HK-2 (cell line): Measurements from ENCODE around the gene UBR4.
A peak's percentile ranks its signal among the peaks of the same experiment; 100 is the strongest.
"Not testable (repeated sequence)": the region's sequence is repeated elsewhere in the genome, so short reads cannot be mapped to it uniquely, and the experiment has no call there.

Experiments used
- DNase-seq: peaks from one replicate; pipeline ENCODE4 v3.0.0-alpha.2; 2018; ENCODE audit not compliant: unreplicated experiment

The UBR4 gene

DNA sequence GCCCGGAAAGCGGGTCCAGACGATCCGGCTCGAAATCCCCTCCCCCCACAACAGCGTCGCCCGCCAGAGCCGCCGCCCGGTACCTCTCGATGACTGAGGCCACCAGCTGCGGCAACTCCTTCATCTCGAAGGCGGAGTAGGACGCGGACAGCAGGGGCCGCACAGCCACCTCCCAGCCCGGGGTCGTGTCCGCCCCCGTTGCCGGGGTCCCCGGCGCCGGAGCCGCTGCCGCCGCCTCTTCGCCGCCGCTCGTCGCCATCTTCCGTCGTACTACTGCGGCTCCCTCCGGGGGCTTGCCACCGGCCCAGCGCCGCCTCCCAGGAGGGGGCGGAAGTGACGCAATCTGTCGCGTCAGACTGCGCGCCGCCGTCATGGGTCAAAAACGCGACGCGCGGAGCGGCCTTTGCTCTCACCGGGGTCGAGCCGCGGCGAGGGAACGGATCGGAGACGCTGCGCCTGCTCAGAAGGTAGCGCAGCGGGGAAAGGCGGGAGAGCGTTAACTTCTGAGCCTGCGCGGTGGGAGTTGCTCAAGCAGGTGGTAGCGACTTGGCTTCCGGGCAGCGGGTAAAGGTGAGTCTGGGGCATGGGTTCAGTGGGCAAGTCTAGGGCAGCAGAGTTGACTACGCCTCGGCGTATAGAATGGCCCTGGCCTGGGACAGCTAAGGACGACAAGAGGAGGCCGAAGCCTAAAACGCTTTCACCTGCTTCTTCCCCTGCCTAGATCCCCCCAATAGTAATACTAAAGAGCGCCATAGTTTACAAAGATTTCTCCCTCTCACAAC is at the start of gene UBR4:
Gene UBR4 (minus strand): TSS at position 277 of the 782 bp plus-strand sequence. CDS start 18 bp downstream, at position 259.
- peak; percentile 94 for DNase-seq

DNA sequence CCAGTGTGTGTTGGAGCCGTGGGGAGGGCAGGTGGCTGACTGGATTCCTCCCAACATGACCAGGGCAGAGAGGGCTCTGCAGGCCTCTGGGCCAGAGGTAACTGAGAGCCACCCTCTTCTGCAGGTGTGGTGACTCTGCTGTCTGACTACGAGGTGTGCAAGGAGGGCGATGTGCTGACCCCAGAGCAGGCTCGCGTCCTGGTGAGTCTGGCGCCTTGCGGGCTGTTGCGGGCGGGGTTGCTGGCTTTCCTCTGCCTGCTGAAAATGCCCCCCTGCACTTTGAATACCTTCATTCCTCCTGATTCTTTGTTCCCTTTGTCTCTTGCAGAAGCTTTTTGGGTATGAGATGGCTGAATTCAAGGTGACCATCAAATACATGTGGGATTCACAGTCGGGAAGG is 48.3 kb upstream of the UBR4 start:
- DNase-seq = no peak

DNA sequence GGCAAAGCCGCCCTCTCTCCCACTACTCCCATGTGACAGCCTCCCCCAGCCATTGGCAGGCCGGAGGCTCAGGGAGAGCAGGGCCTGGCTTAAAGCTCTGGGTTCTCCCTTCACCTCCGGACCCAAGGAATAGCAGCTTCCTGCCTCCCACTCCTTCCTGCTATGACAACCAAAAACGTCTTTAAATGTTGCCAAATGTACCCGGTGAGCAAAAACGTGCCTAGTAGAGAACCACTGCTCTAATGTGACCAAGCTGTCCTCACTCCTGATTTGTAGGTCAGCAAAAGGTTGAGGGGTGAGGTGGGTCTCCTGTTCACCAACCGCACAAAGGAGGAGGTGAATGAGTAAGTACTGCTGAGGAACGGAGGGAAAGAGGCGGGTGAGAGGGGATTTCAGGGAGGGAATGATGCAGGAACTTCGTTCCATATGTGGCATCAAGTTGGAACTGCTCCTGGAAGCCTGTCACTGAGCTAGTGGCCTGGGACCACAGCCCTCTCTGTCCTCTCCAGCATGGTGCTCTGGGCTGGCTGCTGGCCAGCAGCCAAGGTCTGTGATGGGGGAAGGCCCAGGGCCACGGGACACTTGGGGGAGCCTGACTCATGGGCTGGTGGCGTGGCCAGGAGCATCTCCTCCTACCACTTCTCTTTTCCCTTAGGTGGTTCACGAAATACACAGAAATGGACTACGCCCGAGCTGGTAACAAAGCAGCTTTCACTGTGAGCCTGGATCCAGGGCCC is 47.3 kb upstream of the UBR4 start:
- DNase-seq = peak; percentile 64

DNA sequence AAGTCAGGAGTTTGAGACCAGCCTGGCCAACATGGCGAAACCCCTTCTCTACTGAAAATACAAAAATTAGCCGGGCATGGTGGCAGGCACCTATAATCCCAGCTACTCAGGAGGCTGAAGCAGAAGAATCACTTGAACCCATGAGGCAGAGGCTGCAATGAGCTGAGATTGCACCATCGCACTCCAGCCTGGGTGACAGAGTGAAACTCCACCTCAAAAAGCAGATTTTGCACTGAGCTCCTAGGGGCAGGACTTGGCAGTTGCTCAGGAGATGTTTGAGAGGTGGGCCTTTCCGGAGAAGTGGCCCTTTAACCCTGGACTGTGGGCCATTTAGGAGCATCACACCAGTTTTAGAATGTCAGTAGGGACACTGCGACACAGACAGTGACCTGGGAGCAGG is 46.2 kb upstream of the UBR4 start:
- not testable (repeated sequence) for DNase-seq

DNA sequence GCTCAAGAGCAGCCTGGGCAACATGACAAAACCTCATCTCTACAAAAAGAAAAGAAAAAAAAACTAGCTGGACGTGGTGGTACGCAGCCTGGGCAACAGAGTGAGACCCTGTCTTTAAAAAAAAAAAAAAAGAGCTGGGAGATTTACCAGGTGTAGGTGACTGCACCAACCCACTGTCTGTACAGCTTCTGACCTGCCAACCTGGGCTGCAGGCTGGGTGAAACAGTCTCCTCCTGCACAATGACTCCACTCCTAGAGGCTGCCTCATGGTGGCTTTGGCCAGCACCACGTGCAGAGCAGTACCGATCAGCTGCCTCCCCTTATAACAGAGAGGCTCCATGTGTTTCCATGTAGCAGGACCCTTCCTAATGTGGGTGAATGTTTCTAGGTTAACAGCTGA is 45.2 kb upstream of the UBR4 start:
- no peak for DNase-seq

DNA sequence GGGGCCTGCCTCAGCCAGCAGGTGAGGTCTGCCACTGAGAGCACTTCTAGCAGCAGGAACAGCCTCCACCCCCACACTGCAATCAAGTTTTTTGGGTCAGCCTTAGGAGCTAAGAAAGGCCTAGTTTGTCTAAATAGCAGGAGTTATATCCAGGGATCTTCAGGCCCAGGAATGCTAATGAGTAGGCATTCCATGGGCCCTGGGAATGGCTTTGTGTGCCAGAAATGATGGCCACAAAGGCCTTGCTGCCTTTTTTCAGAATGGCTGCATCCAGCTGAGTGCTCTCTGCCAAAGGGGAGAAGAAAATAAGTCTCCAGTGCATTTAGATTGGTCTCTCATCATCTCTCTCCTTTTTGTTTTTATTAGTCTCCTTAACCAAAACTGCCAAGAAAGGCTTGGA is 44.4 kb upstream of the UBR4 start:
- no peak for DNase-seq

DNA sequence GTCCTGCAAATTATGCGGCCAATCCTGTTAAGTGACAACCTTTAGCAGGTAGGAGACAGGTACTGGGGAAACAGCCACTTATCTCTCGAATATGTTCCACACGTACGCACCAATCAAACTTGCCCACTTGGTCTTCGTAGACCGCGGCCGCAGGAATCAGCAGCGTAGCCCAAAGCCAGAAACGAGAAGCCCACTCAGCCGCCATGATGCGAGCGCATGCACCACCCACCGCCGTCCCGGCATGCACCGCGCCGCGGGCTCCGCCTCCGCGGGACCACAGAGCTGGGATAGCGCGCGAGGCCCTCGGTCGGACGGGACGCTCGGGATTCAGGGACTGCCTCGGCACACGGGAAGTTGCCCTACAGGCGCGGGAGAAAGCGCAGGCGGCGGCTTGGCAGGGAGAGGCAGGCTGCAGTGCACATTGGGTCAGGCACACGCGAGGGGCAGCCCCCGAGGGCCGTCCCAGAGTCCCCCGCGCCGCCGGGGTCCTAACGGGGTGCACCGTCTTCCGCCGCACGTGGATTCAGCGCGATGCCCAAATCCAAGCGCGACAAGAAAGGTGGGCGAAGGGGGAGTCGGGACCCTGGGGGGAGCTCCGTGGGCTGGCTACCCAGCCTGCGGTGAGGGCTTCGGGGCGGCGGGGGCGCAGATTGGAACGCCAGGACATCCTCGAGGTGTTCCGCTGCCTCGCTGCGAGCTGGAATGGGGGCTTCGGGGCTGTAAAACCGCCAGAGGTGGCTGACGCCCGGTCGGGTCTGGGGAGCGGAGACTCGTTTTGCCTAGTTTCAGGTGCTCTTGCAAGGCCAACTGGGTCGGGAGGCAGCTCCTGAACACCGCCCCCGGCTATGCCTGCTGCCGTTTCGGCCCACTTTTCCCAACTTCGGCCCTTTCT is 41.5 kb upstream of the UBR4 start, which contains the start of the genes EMC1 and MRTO4:
Gene EMC1 (minus strand): TSS at position 220 of the 892 bp plus-strand sequence. CDS start 15 bp downstream, at position 205.
Gene MRTO4 (plus strand): TSS at position 501 of the 892 bp plus-strand sequence. CDS start 31 bp downstream, at position 532.
- peak; percentile 89 for DNase-seq

DNA sequence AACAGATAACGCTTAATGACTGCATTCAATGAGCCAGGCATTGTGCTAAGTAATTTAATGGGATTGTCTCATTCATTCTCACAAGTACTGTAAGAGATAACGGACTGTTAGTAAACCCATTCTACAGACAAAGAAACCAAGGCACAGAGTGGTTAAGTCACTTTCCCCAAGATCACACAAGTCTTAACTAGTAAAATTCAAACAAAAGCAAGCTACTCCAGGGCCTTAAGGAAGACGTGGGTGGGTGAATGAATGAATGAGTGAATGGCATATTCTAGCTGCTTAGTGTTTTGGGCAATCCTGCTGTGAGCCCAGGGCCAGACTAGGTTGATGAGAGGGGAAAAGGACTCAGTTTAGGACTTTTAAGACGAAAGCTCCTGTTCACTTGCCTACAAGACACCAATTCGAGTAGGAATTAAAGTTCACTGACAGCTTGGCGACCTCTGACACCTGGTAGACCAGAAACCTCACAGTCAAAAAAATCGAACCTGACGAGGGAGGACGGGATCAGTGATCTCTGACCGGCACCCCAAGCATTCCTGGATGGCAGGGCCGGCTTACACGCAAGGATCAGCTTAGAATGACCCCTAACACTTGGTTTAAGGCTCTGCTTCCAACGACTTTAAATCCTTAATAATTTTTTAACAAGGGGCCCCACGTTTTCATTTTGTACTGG is 40.7 kb upstream of the UBR4 start:
- DNase-seq = no peak

DNA sequence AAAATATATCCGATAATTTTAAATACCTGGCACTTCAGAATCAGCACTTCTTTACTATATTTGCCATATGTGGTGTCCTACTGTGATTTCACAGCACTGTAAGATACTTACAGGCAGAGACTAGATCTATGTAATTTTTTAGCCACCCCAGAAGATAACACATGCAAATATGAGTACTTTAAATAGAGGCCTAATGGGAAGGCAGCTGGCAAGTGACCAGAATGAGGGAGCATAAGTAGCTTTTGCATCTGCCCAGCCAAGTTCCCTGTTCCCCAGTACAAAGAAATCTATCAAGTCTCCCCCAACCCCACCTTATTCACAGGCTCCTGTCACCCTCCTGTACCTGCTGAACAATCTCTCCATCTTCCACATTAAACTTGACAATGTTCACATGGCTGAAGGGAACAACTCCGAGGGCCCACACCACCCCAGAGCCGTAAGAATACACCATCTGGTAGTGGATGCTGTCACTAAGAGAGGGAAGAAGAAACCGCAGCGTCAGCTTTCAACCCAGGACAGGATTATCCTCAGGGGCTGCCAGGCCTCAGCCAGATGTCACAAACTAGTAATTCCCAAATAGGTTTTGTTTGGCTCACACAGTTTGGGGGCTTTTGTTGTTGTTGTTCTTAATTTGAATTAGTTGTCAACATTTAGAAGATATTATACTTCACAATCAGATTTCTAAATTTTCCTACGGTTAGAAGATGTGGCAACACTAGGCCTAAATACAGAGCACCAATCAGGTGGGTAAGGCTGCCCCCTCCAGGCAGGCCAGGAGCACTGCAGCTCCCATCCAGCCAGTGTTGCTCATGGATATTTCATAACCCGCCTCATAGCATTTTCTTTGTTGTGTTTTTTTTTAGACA is 30.8 kb upstream of the UBR4 start:
- DNase-seq = peak; percentile 48

DNA sequence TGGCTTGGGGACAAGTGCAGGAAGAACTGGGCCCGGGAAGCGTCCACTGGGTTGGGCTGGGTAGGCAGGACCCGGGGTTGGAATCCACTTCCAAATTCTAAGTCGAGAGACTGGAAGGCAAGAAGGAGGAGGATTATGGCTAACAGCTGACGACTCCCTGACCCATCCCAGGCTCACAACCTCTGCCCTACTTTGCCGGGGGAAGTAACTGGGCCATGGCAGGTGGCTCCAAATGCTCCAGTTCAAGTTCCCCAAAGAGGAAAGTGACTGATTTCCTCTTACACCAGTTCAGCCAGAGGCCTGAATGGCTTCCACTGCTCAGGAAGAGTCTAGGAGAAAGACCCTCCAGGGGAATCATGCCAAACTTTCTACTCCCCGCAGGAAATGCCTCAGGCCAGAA is 29.8 kb upstream of the UBR4 start:
- no peak for DNase-seq

DNA sequence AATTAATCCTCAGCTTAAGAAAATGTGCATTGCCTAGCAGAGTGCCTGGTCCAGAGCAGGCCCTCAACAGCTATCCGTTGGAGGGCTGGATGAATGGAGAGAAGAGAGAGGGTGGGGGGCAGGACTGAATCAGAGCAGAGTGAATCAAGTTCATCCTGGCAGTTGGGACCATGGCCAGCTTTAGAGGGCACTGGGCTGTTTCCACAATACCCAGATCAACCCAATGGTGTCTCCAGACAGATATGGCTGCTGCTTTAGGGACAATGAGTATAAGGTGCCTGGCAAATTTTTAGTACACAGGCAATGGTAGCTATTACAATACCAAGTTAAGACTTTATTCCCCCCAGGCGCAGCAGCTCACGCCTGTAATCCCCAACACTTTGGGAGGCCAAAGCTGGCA is 24.2 kb upstream of the UBR4 start:
- no peak for DNase-seq

DNA sequence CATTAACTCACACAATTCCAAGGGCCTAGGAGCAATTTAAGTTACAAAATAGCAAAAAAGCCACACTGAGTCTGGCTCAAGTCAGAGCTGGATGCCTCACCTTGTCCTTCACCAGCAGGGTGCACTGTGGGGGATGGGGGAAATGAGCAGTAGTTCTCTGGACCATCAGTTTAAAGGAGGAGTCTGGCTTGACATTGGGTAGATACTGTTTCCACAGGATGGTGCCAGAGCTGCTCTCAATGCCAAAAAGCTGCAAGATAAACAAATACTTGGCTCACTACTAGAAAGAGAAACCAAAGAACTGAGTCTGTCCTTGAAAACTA is 22.4 kb upstream of the UBR4 start:
- DNase-seq = no peak

DNA sequence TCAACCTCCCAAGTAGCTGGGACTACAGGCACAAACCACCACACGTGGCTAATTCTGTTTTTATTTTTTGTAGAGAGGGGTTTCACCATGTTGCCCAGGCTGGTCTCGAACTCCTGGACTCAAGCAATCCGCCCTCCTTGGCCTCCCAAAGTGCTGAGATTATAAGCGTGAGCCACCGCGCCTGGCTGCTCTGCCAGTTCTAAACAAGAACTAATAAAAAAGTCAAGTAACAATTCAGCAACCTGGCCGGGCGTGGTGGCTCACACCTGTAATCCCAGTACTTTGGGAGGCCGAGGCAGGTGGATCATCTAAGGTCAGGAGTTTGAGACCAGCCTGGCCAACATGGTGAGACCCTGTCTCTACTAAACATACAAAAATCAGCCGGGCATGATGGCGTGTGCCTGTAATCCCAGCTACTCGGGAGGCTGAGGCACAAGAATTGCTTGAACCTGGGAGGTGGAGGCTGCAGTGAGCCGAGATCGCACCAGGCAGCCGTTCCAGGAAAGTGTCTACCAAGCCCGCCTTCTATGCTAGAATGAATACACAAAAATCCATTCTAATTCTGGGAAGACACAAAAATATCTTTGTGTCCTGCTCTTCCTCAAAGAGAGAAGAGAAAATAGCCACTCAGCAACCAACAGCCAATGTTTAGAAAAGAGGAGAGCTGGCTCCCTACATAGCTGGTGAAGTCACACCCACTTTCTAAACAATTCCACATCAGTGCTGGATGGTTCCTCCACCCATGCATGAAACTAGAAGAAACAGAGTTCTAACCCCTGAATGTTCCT is 21.9 kb upstream of the UBR4 start:
- DNase-seq = not testable (repeated sequence)

DNA sequence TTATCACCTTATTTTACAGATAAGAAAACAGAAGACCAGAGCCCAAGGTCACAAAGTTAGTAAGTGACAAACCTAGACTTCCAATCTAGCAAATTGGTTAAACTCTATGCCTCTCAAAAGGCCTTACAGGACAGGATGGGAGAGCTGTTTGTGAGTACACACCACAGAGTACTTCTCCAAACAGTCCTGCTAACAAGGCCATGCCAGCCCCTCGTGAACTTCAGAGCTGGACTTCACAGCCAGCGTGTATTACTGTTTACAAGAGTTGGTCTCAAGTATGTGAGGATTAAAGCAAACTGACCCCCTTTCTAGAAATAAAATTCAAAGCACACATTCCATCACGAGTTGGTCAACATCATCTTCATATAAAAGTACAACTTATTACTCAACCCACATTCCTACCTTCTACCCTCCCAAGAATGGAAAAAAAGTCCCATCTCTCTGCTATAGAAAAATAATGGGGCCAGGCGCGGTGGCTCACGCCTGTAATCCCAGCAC is 19.8 kb upstream of the UBR4 start:
- no peak for DNase-seq

DNA sequence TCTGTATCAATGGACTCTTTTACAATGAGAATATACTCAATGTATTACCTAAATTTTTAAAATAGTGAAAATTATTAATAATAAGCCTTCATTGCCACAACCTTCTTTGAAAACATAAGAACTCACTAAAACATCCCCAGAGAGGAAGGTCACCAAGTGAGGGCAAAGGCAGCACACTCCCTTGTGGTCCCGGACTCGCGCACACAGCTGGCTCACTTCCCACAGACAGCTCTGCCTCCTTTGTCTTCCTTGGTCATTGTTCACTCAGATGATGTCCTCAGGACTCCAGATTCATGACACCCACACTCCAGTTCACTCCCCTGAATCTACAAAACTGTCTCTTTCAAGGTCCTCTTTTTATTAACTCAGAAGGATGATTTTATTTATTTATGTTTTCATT is 19.2 kb upstream of the UBR4 start:
- DNase-seq = no peak

DNA sequence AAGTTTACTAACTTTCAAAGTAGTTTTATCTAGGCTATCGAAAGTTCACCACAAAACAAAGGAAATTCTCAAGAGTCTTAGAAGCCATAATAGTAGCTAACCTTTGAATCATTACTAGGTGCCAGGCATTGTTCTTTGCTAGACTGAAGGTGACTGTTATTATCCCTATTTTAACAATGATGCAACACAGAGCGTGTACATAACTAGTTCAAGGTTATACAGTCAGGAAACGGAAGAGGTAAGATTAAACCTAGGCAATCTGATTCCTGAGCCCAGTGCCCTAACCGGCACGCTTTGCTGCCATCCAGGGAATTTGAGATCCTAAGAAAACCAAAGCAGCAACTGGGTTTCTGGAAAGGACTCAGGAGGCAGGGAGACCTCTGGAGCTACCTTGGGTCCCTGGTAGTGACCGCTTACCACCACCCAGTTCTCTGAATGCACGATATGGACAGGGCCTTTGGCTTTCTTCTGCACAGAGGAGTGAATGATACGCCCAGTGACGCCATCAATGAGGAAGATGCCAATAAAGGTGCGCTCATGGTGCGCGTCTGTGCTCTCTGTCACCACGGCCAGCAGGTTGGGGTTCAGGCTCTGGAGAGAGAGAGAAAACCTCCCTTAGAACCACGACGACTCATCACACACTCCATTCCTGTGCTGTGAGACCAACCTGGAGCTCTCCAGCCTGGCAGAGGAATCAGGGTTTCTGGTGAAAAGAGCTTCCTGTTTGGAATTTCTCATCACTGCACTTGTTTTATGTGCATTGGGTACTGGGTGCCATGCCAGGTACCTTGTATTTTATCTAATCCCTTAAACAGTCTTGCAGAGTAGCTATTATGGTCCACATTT is 13.1 kb upstream of the UBR4 start:
- peak; percentile 45 for DNase-seq

DNA sequence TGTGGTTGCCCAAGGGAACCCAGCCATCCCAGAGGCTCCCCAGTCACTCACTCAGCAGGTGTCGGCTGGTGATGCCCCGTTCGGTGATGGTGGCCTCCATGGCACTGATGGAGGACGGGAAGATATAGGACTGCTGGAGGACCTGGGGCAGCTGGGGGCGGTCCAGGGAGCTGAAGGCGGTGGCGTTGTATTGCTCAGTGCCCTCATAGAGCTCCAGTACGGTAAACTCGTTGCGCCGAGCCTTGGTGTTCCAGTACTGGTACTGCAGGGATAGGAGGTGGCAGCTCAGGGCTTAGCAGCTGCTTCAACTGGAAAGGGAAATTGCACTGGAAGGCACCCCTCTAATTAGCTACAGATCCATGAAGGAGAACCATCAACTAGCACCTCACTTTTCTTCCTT is 12.5 kb upstream of the UBR4 start:
- DNase-seq = no peak

DNA sequence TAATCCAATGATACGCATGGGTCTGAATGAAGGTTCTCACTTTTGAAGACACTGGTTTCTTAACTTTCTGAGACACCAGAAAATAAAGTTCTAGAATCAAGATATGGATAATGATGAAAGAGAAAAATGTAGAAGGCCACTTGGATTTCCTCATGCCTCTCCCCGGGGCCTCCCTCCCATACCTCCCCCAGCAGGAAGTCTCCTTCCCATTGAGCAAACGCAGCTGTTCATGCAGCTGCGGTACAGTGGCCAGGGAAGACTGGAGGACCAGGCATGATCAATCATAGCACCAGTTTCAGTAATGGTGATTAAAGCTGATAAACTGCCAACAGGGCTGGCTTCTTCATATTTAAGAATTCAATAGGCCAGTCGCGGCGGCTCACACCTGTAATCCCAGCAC is 10.9 kb upstream of the UBR4 start:
- DNase-seq = no peak
